T-helper 22 cell (primary cell): ENCODE data around the gene ERBB4.

Experiments
- DNase-seq: peaks from one replicate; pipeline ENCODE4 v3.0.0-alpha.2; 2020; ENCODE audit warnings: low read depth

ERBB4 gene

GRCh38 chr2:212005085-212005671 is 533.4 kb downstream of the ERBB4 start:
- DNase-seq = no peak

GRCh38 chr2:212001325-212001724 is 537.3 kb downstream of the ERBB4 start:
- DNase-seq = no peak

- no peak for DNase-seq
Measured at GRCh38 chr2:211996857-211997256, 541.7 kb downstream of the ERBB4 start.

- no peak for DNase-seq
Measured at GRCh38 chr2:211994806-211995205, 543.8 kb downstream of the ERBB4 start.

DNA sequence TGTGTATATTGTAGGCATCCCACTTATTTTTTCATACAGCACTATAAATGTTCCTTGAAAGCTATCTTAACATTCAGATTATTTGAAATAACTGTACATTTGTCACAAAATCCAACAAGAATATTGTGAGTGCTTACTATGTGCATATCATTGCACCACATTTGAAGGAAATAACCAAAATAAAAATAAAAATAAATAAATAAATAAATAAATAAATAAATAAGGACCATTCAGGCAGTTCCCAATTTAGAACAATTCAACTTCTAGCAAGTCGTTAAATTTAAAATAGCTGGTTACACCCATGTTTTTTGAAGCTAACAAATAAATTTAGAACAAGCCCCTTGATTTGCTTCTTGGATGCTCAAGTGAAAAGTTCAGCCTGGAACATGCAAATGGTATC is 548.3 kb downstream of the ERBB4 start:
- DNase-seq = no peak

DNA sequence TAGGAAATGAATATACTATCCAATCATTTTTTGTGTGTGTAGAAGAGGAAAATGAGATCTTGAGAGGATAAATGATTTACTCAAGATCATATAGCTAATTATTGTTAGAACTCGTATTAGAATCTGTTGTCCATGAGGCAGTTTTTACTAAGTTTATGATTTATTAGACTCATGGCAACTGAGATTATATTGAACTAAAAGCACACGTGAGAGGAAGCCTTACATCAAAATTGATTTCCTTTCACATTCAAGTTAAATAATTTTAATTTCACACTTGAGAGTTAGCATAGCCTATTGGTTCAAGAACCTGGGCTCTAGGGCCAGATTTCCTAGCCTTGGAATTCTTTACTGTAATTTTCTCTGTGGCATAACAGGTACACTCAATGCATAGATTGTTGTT is 552.3 kb downstream of the ERBB4 start:
- DNase-seq = no peak

- no peak for DNase-seq
Measured at GRCh38 chr2:211985393-211985792, 553.2 kb downstream of the ERBB4 start.

- DNase-seq = no peak
Measured at GRCh38 chr2:211982162-211982561, 556.4 kb downstream of the ERBB4 start.

DNA sequence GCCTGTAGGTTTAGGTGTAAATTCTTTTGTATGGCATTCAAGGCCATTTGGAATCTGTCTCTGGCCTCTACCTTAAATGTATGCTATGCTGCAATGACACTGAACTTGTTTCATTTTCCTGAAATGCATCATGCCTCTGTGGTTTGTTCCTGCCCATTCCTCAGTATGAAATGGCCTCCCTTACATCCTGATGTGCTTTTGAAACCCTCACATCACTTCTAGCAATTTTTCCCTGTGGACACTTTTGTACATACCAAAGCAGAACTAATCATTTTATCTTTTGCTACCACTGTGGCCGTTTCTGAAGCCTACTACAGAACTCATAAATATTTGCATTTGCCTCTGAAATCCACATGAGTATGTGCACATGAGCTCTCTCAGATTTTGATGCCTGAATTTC is 557.2 kb downstream of the ERBB4 start:
- DNase-seq = no peak

DNA sequence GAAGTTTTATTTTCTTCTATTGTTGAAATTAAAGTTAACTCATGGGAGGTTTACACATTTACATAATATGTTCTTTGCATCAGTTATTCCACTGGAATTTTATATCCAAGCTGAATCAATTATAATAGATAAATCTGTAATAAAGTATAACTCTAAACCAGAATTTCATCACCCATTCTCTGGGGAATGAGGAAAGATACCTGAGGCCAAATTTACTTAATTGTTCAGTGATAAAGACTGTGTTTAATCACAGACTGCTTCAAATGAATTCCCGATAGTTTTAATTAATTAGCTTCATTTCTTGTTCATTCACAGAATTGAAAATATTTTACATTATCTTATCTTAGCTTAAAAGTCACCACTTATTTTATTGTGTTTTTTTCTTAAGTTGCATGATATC is 562.5 kb downstream of the ERBB4 start:
- no peak for DNase-seq

GRCh38 chr2:211967234-211967633 is 571.4 kb downstream of the ERBB4 start:
- DNase-seq = no peak

- DNase-seq = no peak
Measured at GRCh38 chr2:211963969-211964368, 574.6 kb downstream of the ERBB4 start.

DNA sequence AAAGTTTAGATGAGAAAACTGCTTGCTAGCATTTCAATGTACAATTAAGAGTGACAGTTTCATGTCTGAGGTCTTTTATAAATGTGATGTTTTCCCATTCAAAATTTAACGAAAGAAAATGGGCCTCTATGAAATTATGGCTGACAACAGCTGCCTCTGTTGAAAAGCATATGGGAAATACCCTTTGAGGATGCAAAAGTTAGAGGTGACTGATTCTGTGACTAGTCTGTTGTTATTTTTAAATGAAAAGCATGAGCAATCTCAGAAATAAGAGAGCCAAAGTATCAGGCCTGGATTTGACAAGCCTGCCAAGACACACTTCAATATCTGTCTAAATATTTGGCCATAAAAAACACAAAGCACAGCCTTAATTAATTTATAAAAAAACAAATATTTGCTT is 580.8 kb downstream of the ERBB4 start:
- no peak for DNase-seq

DNA sequence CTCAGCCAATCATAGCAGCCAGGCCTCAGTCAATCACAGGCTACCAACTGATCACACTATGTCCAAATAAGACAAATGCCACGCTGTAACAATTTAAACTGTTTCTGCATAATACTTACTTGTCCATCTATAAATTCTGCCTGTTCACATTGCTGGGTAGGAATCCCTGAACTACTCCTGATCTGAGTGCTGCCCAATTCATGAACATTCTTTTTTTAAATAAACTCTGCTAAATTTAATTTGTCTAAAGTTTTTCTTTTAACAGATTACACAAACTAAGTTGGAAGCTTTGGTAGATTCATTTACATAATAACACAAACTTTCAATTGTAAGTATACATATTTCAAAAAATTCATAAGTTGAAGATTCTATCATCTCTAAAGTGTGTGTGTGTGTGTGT is 583.0 kb downstream of the ERBB4 start:
- no peak for DNase-seq

- DNase-seq = no peak
Measured at GRCh38 chr2:211948932-211949331, 589.7 kb downstream of the ERBB4 start.

GRCh38 chr2:211946960-211947359 is 591.6 kb downstream of the ERBB4 start:
- DNase-seq = no peak

DNA sequence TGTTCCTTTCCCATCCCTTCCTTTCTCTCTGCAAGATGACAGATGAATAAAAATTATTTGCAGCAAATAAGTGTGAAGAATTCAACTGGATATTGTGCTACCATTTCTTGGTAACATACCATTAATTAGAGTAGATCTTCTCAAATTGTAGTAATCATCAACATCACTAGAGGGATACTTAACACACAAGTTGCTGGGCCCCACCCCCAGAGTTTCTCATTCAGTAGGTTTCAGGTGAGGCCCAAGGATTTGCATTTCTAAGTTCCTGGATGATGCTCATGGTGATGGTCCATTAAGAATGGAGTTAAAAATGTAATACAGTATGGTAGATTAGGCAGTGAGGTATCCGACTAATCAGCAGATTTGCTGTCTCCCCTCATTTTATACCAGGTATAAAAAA is 594.0 kb downstream of the ERBB4 start:
- no peak for DNase-seq

- no peak for DNase-seq
Measured at GRCh38 chr2:211942153-211942552, 596.4 kb downstream of the ERBB4 start.

- DNase-seq = no peak
Measured at GRCh38 chr2:211941216-211941747, 597.3 kb downstream of the ERBB4 start.

DNA sequence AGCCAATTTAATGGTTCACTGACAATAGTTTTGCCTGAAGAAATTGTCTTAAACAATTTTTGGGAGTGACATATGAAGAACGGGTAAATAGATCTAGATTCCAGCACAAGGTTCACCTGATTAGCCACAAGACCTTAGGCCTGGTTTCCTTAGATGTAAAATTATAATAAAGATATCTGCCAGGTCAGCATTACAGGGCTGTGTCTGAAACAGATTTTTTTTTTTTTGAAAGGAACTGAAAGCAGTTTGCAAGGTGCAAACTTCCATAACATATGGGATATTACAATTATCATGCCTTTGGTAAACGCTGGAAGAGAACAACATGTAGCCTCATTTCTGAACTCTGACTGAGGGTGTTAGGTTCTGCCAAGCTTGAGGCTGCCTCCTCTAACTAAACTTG is 599.4 kb downstream of the ERBB4 start:
- no peak for DNase-seq

DNA sequence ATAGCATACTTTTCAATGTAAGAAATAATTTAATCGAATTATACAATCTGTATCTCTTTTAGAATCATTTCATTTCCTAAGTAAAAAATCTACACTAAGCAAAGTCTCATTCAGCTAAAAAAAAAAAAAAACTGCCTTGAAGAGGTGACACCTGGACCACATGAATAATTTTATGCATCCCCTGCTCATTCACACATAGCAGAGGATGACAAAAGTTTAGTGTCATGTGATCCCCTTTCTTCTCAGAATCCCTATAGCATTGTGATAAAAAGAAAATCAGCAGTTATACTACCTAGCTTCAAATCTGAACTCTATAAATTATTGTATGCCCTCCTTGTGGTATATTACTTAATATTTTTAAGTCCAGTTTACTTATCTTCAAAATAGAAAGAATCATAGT is 603.8 kb downstream of the ERBB4 start:
- no peak for DNase-seq

GRCh38 chr2:211931314-211931713 is 607.3 kb downstream of the ERBB4 start:
- no peak for DNase-seq

DNA sequence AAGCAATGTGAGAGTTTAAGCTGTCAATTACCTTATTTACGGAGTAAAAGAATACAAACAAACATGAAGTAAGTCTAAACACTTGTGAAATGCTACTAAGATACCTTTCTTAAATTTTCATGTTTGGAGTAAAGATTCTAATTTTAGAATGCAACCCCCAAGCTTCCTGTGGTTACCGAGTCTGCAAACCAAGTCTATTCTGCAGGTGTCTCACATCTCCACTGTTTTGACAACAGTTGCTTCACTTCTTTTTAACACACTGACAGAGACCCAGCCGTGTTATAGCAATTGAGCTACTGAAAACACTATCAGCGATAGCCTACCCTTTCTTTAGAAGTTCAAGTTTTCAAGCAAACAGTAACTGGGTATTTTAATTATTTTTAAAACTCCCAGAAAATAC is 608.3 kb downstream of the ERBB4 start:
- DNase-seq = no peak

DNA sequence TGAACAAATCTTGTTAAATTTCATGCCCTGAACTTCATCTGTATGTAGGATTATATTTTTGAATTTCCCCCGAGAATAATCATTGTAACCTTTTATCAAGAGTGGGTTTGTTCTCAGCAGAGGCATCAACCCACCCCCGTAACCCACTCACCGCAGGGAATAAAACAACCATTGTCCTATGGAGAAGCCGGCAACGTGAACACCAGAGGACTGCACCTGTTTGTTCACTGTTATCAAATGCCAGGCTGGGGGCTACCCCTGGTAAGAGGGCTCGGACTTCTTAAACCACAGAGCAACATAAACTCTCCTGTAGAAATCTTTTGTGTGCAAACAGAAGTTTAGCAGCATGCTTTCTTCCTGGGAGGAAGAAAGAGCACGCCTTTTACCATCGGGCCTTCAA is 610.4 kb downstream of the ERBB4 start:
- DNase-seq = no peak

- DNase-seq = no peak
Measured at GRCh38 chr2:211923019-211923418, 615.6 kb downstream of the ERBB4 start.
